WTC11 (cell line): ENCODE data around the gene C14orf132.

Experiments used
- IRF2 ChIP-seq: sonication (generic); formaldehyde crosslinking; IDR thresholded peaks from 2 replicates; pipeline ENCODE4 v1.8.0; 2022; ENCODE audit warnings: low read depth, missing genetic modification reagents, borderline replicate concordance
- NR1H2 ChIP-seq: sonication (generic); formaldehyde crosslinking; IDR thresholded peaks from 2 replicates; pipeline ENCODE4 v1.9.0; 2021; ENCODE audit warnings: mild to moderate bottlenecking, moderate library complexity, missing genetic modification reagents
- SMAD3 ChIP-seq: sonication (generic); formaldehyde crosslinking; IDR thresholded peaks from 2 replicates; pipeline ENCODE4 v1.8.0; 2022; ENCODE audit warnings: missing genetic modification reagents, mild to moderate bottlenecking, borderline replicate concordance
- SP1 ChIP-seq: sonication (generic); formaldehyde crosslinking; conservative IDR thresholded peaks from 2 replicates; pipeline ENCODE4 v1.8.1; 2022; ENCODE audit warnings: missing genetic modification reagents
- TF ChIP-seq, protein P1 (sequence below): sonication (generic); formaldehyde crosslinking; IDR thresholded peaks from 2 replicates; pipeline ENCODE4 v1.8.1; 2023; ENCODE audit warnings: mild to moderate bottlenecking, missing genetic modification reagents
- TF ChIP-seq, protein P2 (sequence below): sonication (generic); formaldehyde crosslinking; IDR thresholded peaks from 2 replicates; pipeline ENCODE4 v1.8.1; 2023; ENCODE audit warnings: mild to moderate bottlenecking, missing genetic modification reagents, moderate library complexity
- TF ChIP-seq, protein P3 (sequence below): sonication (generic); formaldehyde crosslinking; IDR thresholded peaks from 2 replicates; pipeline ENCODE4 v1.8.0; 2023; ENCODE audit warnings: missing genetic modification reagents
- TF ChIP-seq, protein P4 (sequence below): fragments of 200-600 bp; IDR thresholded peaks from 2 replicates; pipeline ENCODE4 v1.8.0; 2022; ENCODE audit warnings: antibody characterized with exemption
- TF ChIP-seq, protein P5 (sequence below): sonication (generic); formaldehyde crosslinking; conservative IDR thresholded peaks from 2 replicates; pipeline ENCODE4 v1.8.1; 2022; ENCODE audit warnings: mild to moderate bottlenecking, missing genetic modification reagents
- TF ChIP-seq, protein P6 (sequence below): sonication (generic); formaldehyde crosslinking; IDR thresholded peaks from 2 replicates; pipeline ENCODE4 v1.8.1; 2022; ENCODE audit warnings: mild to moderate bottlenecking, missing genetic modification reagents, moderate library complexity, borderline replicate concordance
- TF ChIP-seq, protein P7 (sequence below): sonication (generic); formaldehyde crosslinking; IDR thresholded peaks from 2 replicates; pipeline ENCODE4 v1.8.0; 2022; ENCODE audit warnings: mild to moderate bottlenecking, missing genetic modification reagents

DNA sequence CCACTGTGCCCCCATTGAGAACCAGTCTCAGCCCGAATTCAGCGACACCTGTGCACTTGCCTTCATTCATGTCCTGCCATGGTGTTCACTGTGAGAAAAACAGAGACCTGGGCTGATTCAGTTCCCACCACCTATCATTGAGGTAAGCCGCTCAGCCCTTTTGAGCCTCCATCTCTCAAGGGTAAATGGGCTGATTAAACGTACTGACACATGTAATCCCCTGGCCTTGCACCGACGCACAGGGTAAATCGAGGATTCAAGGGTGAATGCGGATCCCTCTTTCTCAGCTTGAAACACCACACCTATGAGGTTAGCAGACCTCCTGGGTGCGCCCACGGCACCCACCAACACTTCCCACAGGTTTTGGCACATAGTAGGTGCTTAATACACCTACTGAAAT lies 69.7 kb downstream of the C14orf132 start:
- TF ChIP-seq SP1 (no peak), NR1H2 (CRISPR knock-in tag) (no peak), SMAD3 (CRISPR knock-in tag) (no peak), IRF2 (CRISPR knock-in tag) (no peak)
- TF ChIP-seq, protein P1, sequence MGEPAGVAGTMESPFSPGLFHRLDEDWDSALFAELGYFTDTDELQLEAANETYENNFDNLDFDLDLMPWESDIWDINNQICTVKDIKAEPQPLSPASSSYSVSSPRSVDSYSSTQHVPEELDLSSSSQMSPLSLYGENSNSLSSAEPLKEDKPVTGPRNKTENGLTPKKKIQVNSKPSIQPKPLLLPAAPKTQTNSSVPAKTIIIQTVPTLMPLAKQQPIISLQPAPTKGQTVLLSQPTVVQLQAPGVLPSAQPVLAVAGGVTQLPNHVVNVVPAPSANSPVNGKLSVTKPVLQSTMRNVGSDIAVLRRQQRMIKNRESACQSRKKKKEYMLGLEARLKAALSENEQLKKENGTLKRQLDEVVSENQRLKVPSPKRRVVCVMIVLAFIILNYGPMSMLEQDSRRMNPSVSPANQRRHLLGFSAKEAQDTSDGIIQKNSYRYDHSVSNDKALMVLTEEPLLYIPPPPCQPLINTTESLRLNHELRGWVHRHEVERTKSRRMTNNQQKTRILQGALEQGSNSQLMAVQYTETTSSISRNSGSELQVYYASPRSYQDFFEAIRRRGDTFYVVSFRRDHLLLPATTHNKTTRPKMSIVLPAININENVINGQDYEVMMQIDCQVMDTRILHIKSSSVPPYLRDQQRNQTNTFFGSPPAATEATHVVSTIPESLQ (CRISPR knock-in tag), result no peak
- TF ChIP-seq, protein P2, sequence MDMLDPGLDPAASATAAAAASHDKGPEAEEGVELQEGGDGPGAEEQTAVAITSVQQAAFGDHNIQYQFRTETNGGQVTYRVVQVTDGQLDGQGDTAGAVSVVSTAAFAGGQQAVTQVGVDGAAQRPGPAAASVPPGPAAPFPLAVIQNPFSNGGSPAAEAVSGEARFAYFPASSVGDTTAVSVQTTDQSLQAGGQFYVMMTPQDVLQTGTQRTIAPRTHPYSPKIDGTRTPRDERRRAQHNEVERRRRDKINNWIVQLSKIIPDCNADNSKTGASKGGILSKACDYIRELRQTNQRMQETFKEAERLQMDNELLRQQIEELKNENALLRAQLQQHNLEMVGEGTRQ (CRISPR knock-in tag), result no peak
- TF ChIP-seq, protein P3, sequence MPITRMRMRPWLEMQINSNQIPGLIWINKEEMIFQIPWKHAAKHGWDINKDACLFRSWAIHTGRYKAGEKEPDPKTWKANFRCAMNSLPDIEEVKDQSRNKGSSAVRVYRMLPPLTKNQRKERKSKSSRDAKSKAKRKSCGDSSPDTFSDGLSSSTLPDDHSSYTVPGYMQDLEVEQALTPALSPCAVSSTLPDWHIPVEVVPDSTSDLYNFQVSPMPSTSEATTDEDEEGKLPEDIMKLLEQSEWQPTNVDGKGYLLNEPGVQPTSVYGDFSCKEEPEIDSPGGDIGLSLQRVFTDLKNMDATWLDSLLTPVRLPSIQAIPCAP, result no peak
- TF ChIP-seq, protein P4, sequence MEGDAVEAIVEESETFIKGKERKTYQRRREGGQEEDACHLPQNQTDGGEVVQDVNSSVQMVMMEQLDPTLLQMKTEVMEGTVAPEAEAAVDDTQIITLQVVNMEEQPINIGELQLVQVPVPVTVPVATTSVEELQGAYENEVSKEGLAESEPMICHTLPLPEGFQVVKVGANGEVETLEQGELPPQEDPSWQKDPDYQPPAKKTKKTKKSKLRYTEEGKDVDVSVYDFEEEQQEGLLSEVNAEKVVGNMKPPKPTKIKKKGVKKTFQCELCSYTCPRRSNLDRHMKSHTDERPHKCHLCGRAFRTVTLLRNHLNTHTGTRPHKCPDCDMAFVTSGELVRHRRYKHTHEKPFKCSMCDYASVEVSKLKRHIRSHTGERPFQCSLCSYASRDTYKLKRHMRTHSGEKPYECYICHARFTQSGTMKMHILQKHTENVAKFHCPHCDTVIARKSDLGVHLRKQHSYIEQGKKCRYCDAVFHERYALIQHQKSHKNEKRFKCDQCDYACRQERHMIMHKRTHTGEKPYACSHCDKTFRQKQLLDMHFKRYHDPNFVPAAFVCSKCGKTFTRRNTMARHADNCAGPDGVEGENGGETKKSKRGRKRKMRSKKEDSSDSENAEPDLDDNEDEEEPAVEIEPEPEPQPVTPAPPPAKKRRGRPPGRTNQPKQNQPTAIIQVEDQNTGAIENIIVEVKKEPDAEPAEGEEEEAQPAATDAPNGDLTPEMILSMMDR, result no peak
- TF ChIP-seq, protein P5, sequence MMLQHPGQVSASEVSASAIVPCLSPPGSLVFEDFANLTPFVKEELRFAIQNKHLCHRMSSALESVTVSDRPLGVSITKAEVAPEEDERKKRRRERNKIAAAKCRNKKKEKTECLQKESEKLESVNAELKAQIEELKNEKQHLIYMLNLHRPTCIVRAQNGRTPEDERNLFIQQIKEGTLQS (CRISPR knock-in tag), result no peak
- TF ChIP-seq, protein P6, sequence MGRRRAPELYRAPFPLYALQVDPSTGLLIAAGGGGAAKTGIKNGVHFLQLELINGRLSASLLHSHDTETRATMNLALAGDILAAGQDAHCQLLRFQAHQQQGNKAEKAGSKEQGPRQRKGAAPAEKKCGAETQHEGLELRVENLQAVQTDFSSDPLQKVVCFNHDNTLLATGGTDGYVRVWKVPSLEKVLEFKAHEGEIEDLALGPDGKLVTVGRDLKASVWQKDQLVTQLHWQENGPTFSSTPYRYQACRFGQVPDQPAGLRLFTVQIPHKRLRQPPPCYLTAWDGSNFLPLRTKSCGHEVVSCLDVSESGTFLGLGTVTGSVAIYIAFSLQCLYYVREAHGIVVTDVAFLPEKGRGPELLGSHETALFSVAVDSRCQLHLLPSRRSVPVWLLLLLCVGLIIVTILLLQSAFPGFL (CRISPR knock-in tag), result no peak
- TF ChIP-seq, protein P7, sequence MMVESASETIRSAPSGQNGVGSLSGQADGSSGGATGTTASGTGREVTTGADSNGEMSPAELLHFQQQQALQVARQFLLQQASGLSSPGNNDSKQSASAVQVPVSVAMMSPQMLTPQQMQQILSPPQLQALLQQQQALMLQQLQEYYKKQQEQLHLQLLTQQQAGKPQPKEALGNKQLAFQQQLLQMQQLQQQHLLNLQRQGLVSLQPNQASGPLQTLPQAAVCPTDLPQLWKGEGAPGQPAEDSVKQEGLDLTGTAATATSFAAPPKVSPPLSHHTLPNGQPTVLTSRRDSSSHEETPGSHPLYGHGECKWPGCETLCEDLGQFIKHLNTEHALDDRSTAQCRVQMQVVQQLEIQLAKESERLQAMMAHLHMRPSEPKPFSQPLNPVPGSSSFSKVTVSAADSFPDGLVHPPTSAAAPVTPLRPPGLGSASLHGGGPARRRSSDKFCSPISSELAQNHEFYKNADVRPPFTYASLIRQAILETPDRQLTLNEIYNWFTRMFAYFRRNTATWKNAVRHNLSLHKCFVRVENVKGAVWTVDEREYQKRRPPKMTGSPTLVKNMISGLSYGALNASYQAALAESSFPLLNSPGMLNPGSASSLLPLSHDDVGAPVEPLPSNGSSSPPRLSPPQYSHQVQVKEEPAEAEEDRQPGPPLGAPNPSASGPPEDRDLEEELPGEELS, result no peak
